BJ (cell line): ENCODE results near the gene EDARADD. TPM values are rescaled to one million over a fixed set of nuclear protein-coding genes. Genes with fewer than 3 reads are reported as not detected.

ENCODE experiments used
- CTCF ChIA-PET: fragments of 350-600 bp; formaldehyde crosslinking; extraction: SDS; loops from one replicate; lab custom pipeline; 2021; ENCODE audit warnings: antibody characterized with exemption, inconsistent platforms; lab: Yijun Ruan, JAX
- POLR2A ChIA-PET: fragments of 300-600 bp; sonication (Branson Sonifier 250); formaldehyde crosslinking; extraction: SDS; loops from one replicate; lab custom pipeline; 2021; ENCODE audit warnings: antibody characterized with exemption; lab: Charles Lee
- DNase-seq: peaks from one replicate; pipeline ENCODE4 v3.0.0-alpha.2; 2011; ENCODE audit warnings: low read depth
- H3K27me3 ChIP-seq: 2 replicates; pipeline ENCODE4 v1.6.0; 2011; ENCODE audit warnings: low read length; ENCODE audit not compliant: control insufficient read depth, insufficient read depth
- H3K36me3 ChIP-seq: 2 replicates; pipeline ENCODE4 v1.5.1; 2011; ENCODE audit warnings: low read length; ENCODE audit not compliant: control insufficient read depth, insufficient read depth
- H3K4me3 ChIP-seq: 2 replicates; pipeline ENCODE4 v1.5.1; 2011; ENCODE audit warnings: low read depth, mild to moderate bottlenecking, control low read depth, low read length
- polyA plus RNA-seq: library from polyadenylated mRNA; depleted of rRNA; stranded (reverse); fragments of >200 nt; gene quantifications from 2 replicates; pipeline ENCODE4 v1.2.3, GENCODE V29; 2011
- TF ChIP-seq, protein P1 (sequence below): IDR thresholded peaks from 2 replicates; pipeline ENCODE4 v1.5.1; 2011; ENCODE audit warnings: low read depth, mild to moderate bottlenecking, control low read depth, inconsistent platforms, low read length, moderate library complexity; ENCODE audit not compliant: insufficient read depth

The EDARADD gene
- polyA plus RNA-seq, 1 experiment: not detected

- ChIA-PET POLR2A (no interaction called here), CTCF (no interaction called here)
- H3K36me3 ChIP-seq: no peaks in the 10 kb centered on the region
- DNase-seq: no peak
- TF ChIP-seq, protein P1, sequence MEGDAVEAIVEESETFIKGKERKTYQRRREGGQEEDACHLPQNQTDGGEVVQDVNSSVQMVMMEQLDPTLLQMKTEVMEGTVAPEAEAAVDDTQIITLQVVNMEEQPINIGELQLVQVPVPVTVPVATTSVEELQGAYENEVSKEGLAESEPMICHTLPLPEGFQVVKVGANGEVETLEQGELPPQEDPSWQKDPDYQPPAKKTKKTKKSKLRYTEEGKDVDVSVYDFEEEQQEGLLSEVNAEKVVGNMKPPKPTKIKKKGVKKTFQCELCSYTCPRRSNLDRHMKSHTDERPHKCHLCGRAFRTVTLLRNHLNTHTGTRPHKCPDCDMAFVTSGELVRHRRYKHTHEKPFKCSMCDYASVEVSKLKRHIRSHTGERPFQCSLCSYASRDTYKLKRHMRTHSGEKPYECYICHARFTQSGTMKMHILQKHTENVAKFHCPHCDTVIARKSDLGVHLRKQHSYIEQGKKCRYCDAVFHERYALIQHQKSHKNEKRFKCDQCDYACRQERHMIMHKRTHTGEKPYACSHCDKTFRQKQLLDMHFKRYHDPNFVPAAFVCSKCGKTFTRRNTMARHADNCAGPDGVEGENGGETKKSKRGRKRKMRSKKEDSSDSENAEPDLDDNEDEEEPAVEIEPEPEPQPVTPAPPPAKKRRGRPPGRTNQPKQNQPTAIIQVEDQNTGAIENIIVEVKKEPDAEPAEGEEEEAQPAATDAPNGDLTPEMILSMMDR: no peak
- peaks cover 2% of the 10 kb centered on the region; the same call in 1 of the 2 replicates for H3K27me3 ChIP-seq
- H3K4me3 ChIP-seq: no peak overlapping the region
Observed at GRCh38 chr1:236397173-236397759, 3.2 kb downstream of the EDARADD start.

- CTCF ChIA-PET: no interaction called here
- no peak for DNase-seq
- Histone ChIP-seq H3K4me3 (no peak overlapping the region), H3K27me3 (peaks cover 2% of the 10 kb centered on the region; the same call in 1 of the 2 replicates), H3K36me3 (no peaks in the 10 kb centered on the region)
- POLR2A ChIA-PET: no interaction called here
- TF ChIP-seq, protein P1: no peak
Observed at GRCh38 chr1:236398538-236398937, 4.5 kb downstream of the EDARADD start.

- CTCF ChIA-PET: no interaction called here
- peaks cover 2% of the 10 kb centered on the region; the same call in 1 of the 2 replicates for H3K27me3 ChIP-seq
- POLR2A ChIA-PET: no interaction called here
- H3K4me3 ChIP-seq: no peak overlapping the region
- no peaks in the 10 kb centered on the region for H3K36me3 ChIP-seq
- no peak for DNase-seq
- TF ChIP-seq, protein P1: no peak
Observed at GRCh38 chr1:236400061-236400603, 6.0 kb downstream of the EDARADD start.

DNA sequence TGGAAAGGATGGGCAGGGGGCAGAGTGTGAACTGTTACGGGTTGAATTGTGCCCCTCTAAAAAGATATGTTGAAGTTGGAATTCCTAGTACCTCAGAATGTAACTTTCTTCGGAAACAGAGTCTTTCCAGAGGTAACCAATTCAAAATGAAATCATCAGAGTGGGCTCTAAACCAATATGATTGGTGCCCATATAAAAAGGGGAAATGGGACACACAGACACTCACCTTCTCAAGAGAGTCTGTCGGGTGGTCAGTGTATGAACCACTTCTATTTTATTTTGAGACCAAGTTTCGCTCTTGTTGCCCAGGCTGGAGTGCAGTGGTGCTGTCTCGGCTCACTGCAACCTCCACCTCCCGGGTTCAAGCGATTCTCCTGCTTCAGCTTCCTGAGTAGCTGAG lies 7.6 kb downstream of the EDARADD start:
- Histone ChIP-seq H3K4me3 (no peak overlapping the region), H3K27me3 (no peaks in the 10 kb centered on the region), H3K36me3 (no peaks in the 10 kb centered on the region)
- ChIA-PET POLR2A (no interaction called here), CTCF (no interaction called here)
- TF ChIP-seq, protein P1: no peak
- no peak for DNase-seq

- H3K27me3 ChIP-seq: no peaks in the 10 kb centered on the region
- TF ChIP-seq, protein P1: no peak
- no peak for DNase-seq
- no peaks in the 10 kb centered on the region for H3K36me3 ChIP-seq
- ChIA-PET CTCF (interaction anchor here (1.1 kb wide), 1 partner anchor 9 kb away, joined by 4 read pairs; no protein-coding TSS in a partner anchor), POLR2A (no interaction called here)
- H3K4me3 ChIP-seq: no peak overlapping the region
Observed at GRCh38 chr1:236403905-236404696, 10.0 kb downstream of the EDARADD start.
